Lung microvascular endothelial cell (primary cell): ENCODE measurements around the gene MTUS2. TPM values are rescaled to one million over a fixed set of nuclear protein-coding genes. Genes with fewer than 3 reads are reported as not detected.

ENCODE experiments used
- DNase-seq, 2 donors: peaks; one replicate each; pipeline versions ENCODE4 v3.0.0 to v3.0.0-alpha.2; 2010; ENCODE audit warnings: low read depth in 2 of 2
- total RNA-seq: library from RNA; depleted of rRNA; stranded (reverse); fragments of >200 nt; gene quantifications from 2 replicates; pipeline ENCODE4 v1.2.1, GENCODE V29; 2014

MTUS2 gene
- total RNA-seq, 1 donor from 2014 or later, result not detected

- no peak for DNase-seq
Measured at GRCh38 chr13:29224206-29224605, 404.1 kb downstream of the MTUS2 start.

- DNase-seq, result no peak
Measured at GRCh38 chr13:29227576-29227975, 407.4 kb downstream of the MTUS2 start.

GRCh38 chr13:29230299-29230845, 410.2 kb downstream of the MTUS2 start:
- no peak for DNase-seq

- DNase-seq, result no peak
Measured at GRCh38 chr13:29239653-29240525, 419.8 kb downstream of the MTUS2 start.

DNA sequence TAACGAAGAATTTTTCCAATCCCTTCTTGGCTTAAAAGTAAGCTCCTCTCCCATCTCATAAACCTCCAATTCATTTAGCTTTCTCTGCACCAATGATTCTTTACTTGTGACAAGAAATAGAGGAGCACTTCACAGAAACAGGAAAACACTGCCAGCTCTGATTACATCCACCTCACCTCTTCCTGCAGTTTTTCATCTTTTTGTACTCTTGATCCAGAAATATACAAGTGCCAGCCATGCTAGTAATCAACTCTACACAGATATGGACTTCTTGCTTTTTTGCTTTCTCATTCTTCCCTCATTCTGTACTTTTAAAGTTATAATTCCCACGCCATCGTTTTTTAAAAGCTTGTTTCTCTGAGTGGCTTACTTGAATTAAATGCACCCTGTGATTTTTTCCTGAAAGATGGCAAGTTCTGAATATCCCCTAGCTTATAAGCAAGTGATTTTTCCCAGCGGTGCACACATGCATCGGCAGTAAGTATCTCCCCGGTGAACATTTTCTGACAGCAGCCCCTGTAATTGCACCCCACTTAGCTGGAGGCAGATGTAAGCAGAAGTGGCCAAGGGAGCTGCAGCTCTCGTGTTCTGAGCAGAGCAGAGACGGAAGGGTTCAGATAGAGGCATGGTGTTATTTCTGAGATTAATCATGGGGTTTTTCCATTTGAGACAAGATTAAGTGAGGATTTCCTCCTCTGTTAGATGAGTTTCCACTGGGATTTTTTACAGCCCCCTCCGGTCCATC, 434.7 kb downstream of the MTUS2 start:
- DNase-seq, result no peak

DNA sequence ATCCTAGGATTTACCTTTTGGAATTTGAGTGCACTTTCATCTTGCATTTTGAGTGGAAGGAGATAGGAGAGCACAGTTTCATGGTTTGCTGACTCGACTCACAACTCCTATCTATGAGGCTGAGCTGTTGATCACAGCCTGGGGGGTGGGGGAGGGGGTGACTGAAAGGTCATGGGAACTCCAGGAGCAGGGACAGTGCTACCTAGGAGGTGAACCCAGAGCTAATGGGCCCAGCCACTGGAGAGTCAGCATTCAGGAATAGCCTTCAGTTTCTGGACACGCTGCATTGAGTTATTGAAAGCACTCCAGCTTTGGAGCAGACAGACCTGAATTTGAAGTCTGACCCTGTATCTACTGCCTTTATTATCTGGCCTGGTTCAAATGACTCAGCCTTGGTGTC, 435.4 kb downstream of the MTUS2 start:
- DNase-seq, result no peak

DNA sequence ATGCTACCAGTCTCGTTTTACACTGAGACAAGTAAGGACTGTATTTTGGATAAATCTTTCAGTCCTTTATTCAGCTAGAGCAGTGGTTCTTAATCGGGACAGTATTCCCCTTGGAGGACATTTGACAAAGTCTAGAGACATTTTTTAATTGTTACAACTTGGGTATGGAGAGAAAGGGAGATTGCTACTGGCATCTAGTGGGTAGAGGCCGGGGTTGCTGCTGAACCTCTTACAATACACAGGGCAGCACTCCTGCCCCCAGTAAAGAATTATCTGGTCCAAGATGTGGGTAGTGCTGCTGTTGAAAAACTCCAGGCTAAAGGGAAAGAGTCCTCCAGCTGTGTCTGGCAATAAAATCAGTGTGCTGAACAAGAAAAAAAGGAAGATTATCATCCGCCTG, 440.5 kb downstream of the MTUS2 start:
- no peak for DNase-seq

- no peak for DNase-seq
Measured at GRCh38 chr13:29266261-29266660, 446.1 kb downstream of the MTUS2 start.

- no peak for DNase-seq
Measured at GRCh38 chr13:29266756-29267733, 446.9 kb downstream of the MTUS2 start.

DNA sequence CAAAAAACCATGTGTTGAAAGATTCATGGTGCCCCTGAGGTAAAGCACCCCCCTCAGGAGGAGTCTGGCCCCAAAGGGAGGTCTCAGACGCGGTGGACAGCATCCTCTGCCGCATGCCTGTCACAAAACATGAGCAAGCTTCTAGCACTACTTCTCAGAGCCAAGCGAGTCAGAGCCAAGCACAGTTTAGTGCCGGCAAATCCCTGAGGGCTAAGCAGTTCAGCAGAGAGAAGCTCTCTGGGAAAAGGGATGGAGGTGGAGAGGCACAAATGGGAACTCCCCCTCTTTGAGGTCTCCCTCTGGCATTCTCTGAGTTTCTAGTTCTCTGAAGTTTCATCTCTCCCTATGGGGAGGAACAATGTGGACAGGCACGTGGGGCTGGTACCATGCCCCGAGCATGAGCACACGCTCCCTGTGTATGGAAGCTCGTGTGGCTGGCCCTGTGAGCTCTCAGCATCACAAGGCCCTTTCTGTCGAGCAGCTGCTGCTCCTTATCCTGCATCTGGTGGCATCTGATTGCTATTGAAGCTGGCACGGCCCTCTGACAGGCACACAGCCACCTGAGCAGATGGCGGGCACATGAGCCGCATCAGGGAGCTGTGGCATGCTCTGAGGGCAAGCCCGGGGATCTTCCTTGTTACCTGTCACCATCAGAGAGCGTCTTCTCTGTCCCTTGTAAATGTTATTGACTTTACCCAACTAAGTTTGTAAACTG, 450.3 kb downstream of the MTUS2 start:
- no peak for DNase-seq

- no peak for DNase-seq
Measured at GRCh38 chr13:29271606-29272005, 451.5 kb downstream of the MTUS2 start.

GRCh38 chr13:29279356-29280254, 459.5 kb downstream of the MTUS2 start:
- no peak for DNase-seq

DNA sequence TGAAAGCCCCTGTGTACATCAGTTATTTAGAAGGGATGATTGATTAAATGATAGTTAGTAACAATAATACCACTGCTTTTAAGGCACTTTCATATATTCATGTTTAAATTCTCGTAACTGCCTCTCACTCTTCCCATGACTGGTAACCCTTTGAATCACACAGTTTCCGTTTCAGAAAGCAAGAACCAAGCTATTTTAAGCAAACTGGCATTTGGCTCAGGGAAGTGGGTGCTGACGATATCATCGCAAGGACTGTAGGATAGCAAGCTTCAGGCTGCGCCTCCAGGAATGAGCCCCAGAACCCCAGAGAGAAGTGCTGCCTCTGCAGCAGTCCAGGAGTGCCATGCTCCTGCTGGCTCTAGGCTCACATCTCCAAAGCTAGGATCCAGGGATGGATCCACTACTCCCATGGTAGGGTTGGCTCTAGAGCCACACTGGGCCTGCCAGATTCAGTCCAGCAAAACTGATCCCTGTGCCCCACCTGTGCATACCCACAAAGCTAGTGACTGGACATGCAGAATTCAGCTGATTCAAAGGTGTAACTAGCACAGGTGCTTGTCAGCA, 461.9 kb downstream of the MTUS2 start:
- no peak for DNase-seq

DNA sequence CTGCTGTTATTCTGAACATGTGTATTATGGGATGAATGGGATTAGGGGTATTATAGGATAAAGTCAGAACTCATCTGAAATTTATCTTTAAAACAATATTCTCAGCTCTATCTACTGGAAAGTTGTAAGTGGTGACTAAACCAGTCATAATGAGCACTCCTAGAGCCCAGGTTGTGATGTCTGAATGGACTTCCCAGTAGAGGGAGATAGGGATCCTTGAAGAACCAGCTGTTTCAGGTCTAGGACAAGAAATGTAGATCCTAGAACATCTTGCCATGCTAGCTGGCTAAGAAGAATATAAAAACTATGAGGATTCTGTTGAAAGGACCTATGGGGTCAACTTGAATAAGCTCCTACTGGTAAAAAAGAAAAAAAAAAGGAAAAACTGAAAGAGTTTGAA, 464.6 kb downstream of the MTUS2 start:
- no peak for DNase-seq

DNA sequence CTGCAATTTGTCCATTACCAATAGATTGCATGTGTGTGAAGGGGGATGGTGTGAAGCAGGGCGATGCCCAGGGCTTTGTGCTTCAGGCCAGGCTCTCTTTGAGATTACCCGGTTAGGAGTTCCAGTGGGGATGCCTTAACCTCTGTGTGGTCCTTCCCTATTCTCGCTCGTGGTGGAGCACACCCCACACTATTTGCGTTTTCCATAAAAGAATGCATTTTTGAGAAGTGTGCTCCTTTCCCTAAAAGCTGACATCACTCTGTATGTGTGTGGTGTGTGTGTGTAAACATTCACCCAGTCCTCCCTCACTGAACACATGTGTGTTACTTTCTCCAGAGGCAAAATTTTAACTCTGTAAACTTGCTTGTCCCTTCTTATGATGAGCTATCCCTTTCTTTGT, 467.1 kb downstream of the MTUS2 start:
- no peak for DNase-seq

GRCh38 chr13:29292045-29292444, 471.9 kb downstream of the MTUS2 start:
- no peak for DNase-seq

DNA sequence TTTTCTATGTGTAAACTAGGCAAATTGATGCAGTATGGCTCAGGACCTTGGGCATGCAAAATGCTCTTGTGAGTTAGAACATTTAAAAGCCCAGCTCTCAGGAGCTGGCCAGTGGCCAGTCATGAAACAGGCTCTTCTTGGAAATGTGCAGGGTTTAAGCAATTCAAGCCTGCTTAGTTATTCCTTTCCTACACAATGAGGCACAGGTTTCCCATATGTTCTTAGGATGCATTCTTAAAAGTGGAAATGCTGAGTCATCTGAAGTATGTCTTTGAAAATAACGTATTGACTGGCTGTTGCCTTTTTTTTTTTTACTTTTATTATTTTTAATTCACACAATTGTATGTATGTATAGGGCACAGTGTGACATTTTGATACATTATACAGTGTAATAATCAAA, 474.7 kb downstream of the MTUS2 start:
- no peak for DNase-seq

GRCh38 chr13:29301027-29301426, 480.9 kb downstream of the MTUS2 start:
- no peak for DNase-seq

GRCh38 chr13:29304148-29304547, 484.0 kb downstream of the MTUS2 start:
- DNase-seq, result no peak
